ENCODE results near the gene ZNF438.
"Not testable (repeated sequence)": the region's sequence is repeated elsewhere in the genome, so short reads cannot be mapped to it uniquely, and the experiment has no call there.

Gene ZNF438

GRCh38 chr10:31042670-31043069 is 11.0 kb upstream of the ZNF438 start:
- no peak for DNase-seq (ENCODE audit: low read depth in 2 of 2)

GRCh38 chr10:31041011-31041410 is 9.3 kb upstream of the ZNF438 start:
- no peak for DNase-seq (ENCODE audit: low read depth in 2 of 2)

GRCh38 chr10:31039006-31039405 is 7.3 kb upstream of the ZNF438 start:
- DNase-seq (ENCODE audit: low read depth in 2 of 2) = not testable (repeated sequence)

- DNase-seq (ENCODE audit: low read depth in 2 of 2) = no peak
Measured at GRCh38 chr10:31037749-31038148, 6.1 kb upstream of the ZNF438 start.

GRCh38 chr10:31036209-31036608 is 4.5 kb upstream of the ZNF438 start:
- DNase-seq (ENCODE audit: low read depth in 2 of 2) = no peak

- no peak for DNase-seq (ENCODE audit: low read depth in 2 of 2)
Measured at GRCh38 chr10:31035266-31035798, 3.7 kb upstream of the ZNF438 start.

GRCh38 chr10:31034098-31034909 is 2.6 kb upstream of the ZNF438 start:
- DNase-seq (ENCODE audit: low read depth in 2 of 2) = no peak

- DNase-seq (ENCODE audit: low read depth in 2 of 2) = no peak
Measured at GRCh38 chr10:31033147-31033546, 1.5 kb upstream of the ZNF438 start.

GRCh38 chr10:31032258-31033132 is 830 bp upstream of the ZNF438 start:
- DNase-seq (ENCODE audit: low read depth in 2 of 2) = peak; percentile 91 to 96

GRCh38 chr10:31031205-31031557 is 484 bp downstream of the ZNF438 start:
- DNase-seq (ENCODE audit: low read depth in 2 of 2) = no peak

GRCh38 chr10:31030800-31031199 is 865 bp downstream of the ZNF438 start:
- DNase-seq (ENCODE audit: low read depth in 2 of 2) = no peak

- DNase-seq (ENCODE audit: low read depth in 2 of 2) = no peak
Measured at GRCh38 chr10:31030260-31030659, 1.4 kb downstream of the ZNF438 start.

- no peak for DNase-seq (ENCODE audit: low read depth in 2 of 2)
Measured at GRCh38 chr10:31028081-31028480, 3.6 kb downstream of the ZNF438 start.

GRCh38 chr10:31026279-31026678 is 5.4 kb downstream of the ZNF438 start:
- DNase-seq (ENCODE audit: low read depth in 2 of 2) = not testable (repeated sequence)

GRCh38 chr10:31025142-31025541 is 6.5 kb downstream of the ZNF438 start:
- DNase-seq (ENCODE audit: low read depth in 2 of 2) = no peak

- no peak for DNase-seq (ENCODE audit: low read depth in 2 of 2)
Measured at GRCh38 chr10:31023558-31023957, 8.1 kb downstream of the ZNF438 start.

- no peak for DNase-seq (ENCODE audit: low read depth in 2 of 2)
Measured at GRCh38 chr10:31020209-31020608, 11.5 kb downstream of the ZNF438 start.

GRCh38 chr10:31018962-31019361 is 12.7 kb downstream of the ZNF438 start:
- DNase-seq (ENCODE audit: low read depth in 2 of 2) = no peak

- no peak for DNase-seq (ENCODE audit: low read depth in 2 of 2)
Measured at GRCh38 chr10:31018356-31018750, 13.3 kb downstream of the ZNF438 start.

- DNase-seq (ENCODE audit: low read depth in 2 of 2) = no peak
Measured at GRCh38 chr10:31017534-31018355, 13.9 kb downstream of the ZNF438 start.

- DNase-seq (ENCODE audit: low read depth in 2 of 2) = no peak
Measured at GRCh38 chr10:31014161-31014875, 17.3 kb downstream of the ZNF438 start.

Data from stimulated activated CD4-positive, alpha-beta T cell treated with anti-CD3 and anti-CD28 coated beads, Interleukin-1b, Interleukin-23, amount 100 ng/mL, for 4 hours (primary cell).